SK-N-SH treated with all-trans-retinoic acid at 6 μM for 48 hours (cell line): ENCODE measurements around the gene TUT7.

ENCODE experiments used
- ARNTL ChIP-seq: fragments of 450-650 bp; formaldehyde crosslinking; IDR thresholded peaks from 2 replicates; pipeline ENCODE4 v1.5.0; 2020; ENCODE audit warnings: low read depth, mild to moderate bottlenecking, moderate library complexity, borderline replicate concordance
- CREB5 ChIP-seq: fragments of 250-450 bp; sonication (Bioruptor Pico); IDR thresholded peaks from 2 replicates; pipeline ENCODE4 v1.5.1; 2020; ENCODE audit warnings: low read depth, mild to moderate bottlenecking, moderate library complexity
- ESRRG ChIP-seq: fragments of 250-450 bp; sonication (Bioruptor Pico); IDR thresholded peaks from 2 replicates; pipeline ENCODE4 v1.6.1; 2021; ENCODE audit warnings: mild to moderate bottlenecking
- PATZ1 ChIP-seq: fragments of 250-450 bp; sonication (Bioruptor Pico); IDR thresholded peaks from 2 replicates; pipeline ENCODE4 v1.8.0; 2020; ENCODE audit warnings: mild to moderate bottlenecking, moderate library complexity, borderline replicate concordance
- PPARA ChIP-seq: fragments of 250-450 bp; sonication (Bioruptor Pico); IDR thresholded peaks from 2 replicates; pipeline ENCODE4 v1.5.0; 2020; ENCODE audit warnings: mild to moderate bottlenecking, borderline replicate concordance
- SNAI2 ChIP-seq: fragments of 250-450 bp; sonication (Bioruptor Pico); IDR thresholded peaks from 2 replicates; pipeline ENCODE4 v1.5.0; 2020; ENCODE audit warnings: mild to moderate bottlenecking, moderate library complexity
- TCF4 ChIP-seq: fragments of 250-450 bp; sonication (Bioruptor Pico); IDR thresholded peaks from 2 replicates; pipeline ENCODE4 v1.8.0; 2021; ENCODE audit warnings: mild to moderate bottlenecking, moderate library complexity, borderline replicate concordance
- TOX ChIP-seq: fragments of 250-450 bp; sonication (Bioruptor Pico); IDR thresholded peaks from 2 replicates; pipeline ENCODE4 v1.8.0; 2021; ENCODE audit warnings: mild to moderate bottlenecking, moderate library complexity, borderline replicate concordance
- TSHZ2 ChIP-seq: fragments of 250-450 bp; sonication (Bioruptor Pico); IDR thresholded peaks from 2 replicates; pipeline ENCODE4 v1.5.0; 2020; ENCODE audit warnings: mild to moderate bottlenecking, moderate library complexity
- ZC3H10 ChIP-seq: fragments of 250-450 bp; sonication (Bioruptor Pico); IDR thresholded peaks from 2 replicates; pipeline ENCODE4 v1.5.1; 2021; ENCODE audit warnings: mild to moderate bottlenecking, moderate library complexity
- ZFP3 ChIP-seq: fragments of 250-450 bp; sonication (Bioruptor Pico); IDR thresholded peaks from 2 replicates; pipeline ENCODE4 v1.5.0; 2020; ENCODE audit warnings: mild to moderate bottlenecking, moderate library complexity
- ZNF70 ChIP-seq: fragments of 450-650 bp; formaldehyde crosslinking; IDR thresholded peaks from 2 replicates; pipeline ENCODE4 v1.5.0; 2020; ENCODE audit warnings: mild to moderate bottlenecking, moderate library complexity
- ZNF8 ChIP-seq: fragments of 450-650 bp; formaldehyde crosslinking; IDR thresholded peaks from 2 replicates; pipeline ENCODE4 v1.5.0; 2020; ENCODE audit warnings: mild to moderate bottlenecking, moderate library complexity

- no peak for TF ChIP-seq SNAI2 (CRISPR knock-in tag)
- TF ChIP-seq TOX = no peak
- no peak for TF ChIP-seq PATZ1 (CRISPR knock-in tag)
- TF ChIP-seq ZFP3 = no peak
- no peak for TF ChIP-seq ZC3H10 (CRISPR knock-in tag)
- TF ChIP-seq ARNTL (CRISPR knock-in tag) = no peak
- TF ChIP-seq CREB5 (CRISPR knock-in tag) = no peak
- TF ChIP-seq TSHZ2 (CRISPR knock-in tag) = no peak
- no peak for TF ChIP-seq ZNF8
- no peak for TF ChIP-seq ESRRG
- no peak for TF ChIP-seq PPARA (CRISPR knock-in tag)
- TF ChIP-seq ZNF70 (CRISPR knock-in tag) = no peak
- TF ChIP-seq TCF4 (CRISPR knock-in tag) = no peak
These were observed 16.6 kb downstream of the TUT7 start for GRCh38 chr9:86337469-86338108.
